HEK293 (cell line): ENCODE measurements around the gene ZNF79.

Experiments
- ATF2 ChIP-seq: fragments of 450-650 bp; formaldehyde crosslinking; IDR thresholded peaks from 2 replicates; pipeline ENCODE4 v1.5.1; 2016; ENCODE audit warnings: missing biosample characterization, missing genetic modification characterization, low read depth
- PRDM6 ChIP-seq: fragments of 450-650 bp; formaldehyde crosslinking; IDR thresholded peaks from 2 replicates; pipeline ENCODE4 v1.5.1; 2017; ENCODE audit warnings: missing biosample characterization, missing genetic modification characterization
- YY2 ChIP-seq: fragments of 450-650 bp; formaldehyde crosslinking; IDR thresholded peaks from 2 replicates; pipeline ENCODE4 v1.5.1; 2016; ENCODE audit warnings: missing biosample characterization, missing genetic modification characterization
- ZBTB49 ChIP-seq: fragments of 450-650 bp; formaldehyde crosslinking; IDR thresholded peaks from 2 replicates; pipeline ENCODE4 v1.5.1; 2016; ENCODE audit warnings: missing biosample characterization, missing genetic modification characterization, low read depth
- ZNF121 ChIP-seq: fragments of 450-650 bp; formaldehyde crosslinking; IDR thresholded peaks from 2 replicates; pipeline ENCODE4 v1.5.1; 2016; ENCODE audit warnings: missing biosample characterization, missing genetic modification characterization
- ZNF133 ChIP-seq: fragments of 450-650 bp; formaldehyde crosslinking; IDR thresholded peaks from 2 replicates; pipeline ENCODE4 v1.5.1; 2016; ENCODE audit warnings: missing biosample characterization, missing genetic modification characterization
- ZNF138 ChIP-seq: fragments of 450-650 bp; formaldehyde crosslinking; IDR thresholded peaks from 2 replicates; pipeline ENCODE4 v1.5.1; 2016; ENCODE audit warnings: missing biosample characterization, missing genetic modification characterization, borderline replicate concordance
- ZNF155 ChIP-seq: fragments of 450-650 bp; formaldehyde crosslinking; IDR thresholded peaks from 2 replicates; pipeline ENCODE4 v1.5.1; 2016; ENCODE audit warnings: missing biosample characterization, missing genetic modification characterization
- ZNF16 ChIP-seq: fragments of 450-650 bp; formaldehyde crosslinking; IDR thresholded peaks from 2 replicates; pipeline ENCODE4 v1.5.1; 2016; ENCODE audit warnings: low read depth, missing biosample characterization, missing genetic modification characterization
- ZNF19 ChIP-seq: fragments of 450-650 bp; formaldehyde crosslinking; IDR thresholded peaks from 2 replicates; pipeline ENCODE4; 2016; ENCODE audit warnings: missing biosample characterization, missing genetic modification characterization, low read depth
- ZNF202 ChIP-seq: fragments of 450-650 bp; formaldehyde crosslinking; IDR thresholded peaks from 2 replicates; pipeline ENCODE4 v1.5.1; 2016; ENCODE audit warnings: missing biosample characterization, missing genetic modification characterization, borderline replicate concordance
- ZNF211 ChIP-seq: fragments of 450-650 bp; formaldehyde crosslinking; IDR thresholded peaks from 2 replicates; pipeline ENCODE4 v1.5.1; 2016; ENCODE audit warnings: low read depth, missing biosample characterization, missing genetic modification characterization
- ZNF302 ChIP-seq: fragments of 450-650 bp; formaldehyde crosslinking; IDR thresholded peaks from 2 replicates; pipeline ENCODE4 v1.5.1; 2016; ENCODE audit warnings: missing biosample characterization, missing genetic modification characterization, low read depth
- ZNF324 ChIP-seq: fragments of 450-650 bp; formaldehyde crosslinking; IDR thresholded peaks from 2 replicates; pipeline ENCODE4 v1.5.1; 2016; ENCODE audit warnings: missing biosample characterization, missing genetic modification characterization
- ZNF335 ChIP-seq: fragments of 450-650 bp; formaldehyde crosslinking; conservative IDR thresholded peaks from 2 replicates; pipeline ENCODE4 v1.5.1; 2016; ENCODE audit warnings: missing biosample characterization, missing genetic modification characterization
- ZNF426 ChIP-seq: fragments of 450-650 bp; formaldehyde crosslinking; IDR thresholded peaks from 2 replicates; pipeline ENCODE4 v1.5.1; 2017; ENCODE audit warnings: missing biosample characterization, missing genetic modification characterization, mild to moderate bottlenecking, inconsistent platforms, moderate library complexity
- ZNF449 ChIP-seq: fragments of 450-650 bp; formaldehyde crosslinking; IDR thresholded peaks from 2 replicates; pipeline ENCODE4 v1.5.1; 2017; ENCODE audit warnings: missing biosample characterization, mild to moderate bottlenecking, missing genetic modification characterization, moderate library complexity
- ZNF548 ChIP-seq: fragments of 450-650 bp; formaldehyde crosslinking; IDR thresholded peaks from 2 replicates; pipeline ENCODE4 v1.5.1; 2016; ENCODE audit warnings: missing biosample characterization, missing genetic modification characterization
- ZNF610 ChIP-seq: fragments of 450-650 bp; formaldehyde crosslinking; IDR thresholded peaks from 2 replicates; pipeline ENCODE4 v1.5.1; 2016; ENCODE audit warnings: missing biosample characterization, missing genetic modification characterization, borderline replicate concordance
- ZNF624 ChIP-seq: fragments of 450-650 bp; formaldehyde crosslinking; IDR thresholded peaks from 2 replicates; pipeline ENCODE4 v1.5.1; 2017; ENCODE audit warnings: missing biosample characterization, missing genetic modification characterization
- ZNF768 ChIP-seq: fragments of 450-650 bp; formaldehyde crosslinking; IDR thresholded peaks from 2 replicates; pipeline ENCODE4 v1.5.1; 2018; ENCODE audit warnings: missing biosample characterization, mild to moderate bottlenecking, missing genetic modification characterization
- ZSCAN18 ChIP-seq: fragments of 450-650 bp; formaldehyde crosslinking; IDR thresholded peaks from 2 replicates; pipeline ENCODE4 v1.5.1; 2016; ENCODE audit warnings: missing biosample characterization, missing genetic modification characterization
- TF ChIP-seq, protein P1 (sequence below): fragments of 450-650 bp; formaldehyde crosslinking; IDR thresholded peaks from 2 replicates; pipeline ENCODE4 v1.5.1; 2017; ENCODE audit warnings: missing biosample characterization, missing genetic modification characterization
- TF ChIP-seq, protein P2 (sequence below): fragments of 450-650 bp; formaldehyde crosslinking; IDR thresholded peaks from 2 replicates; pipeline ENCODE4 v1.5.1; 2016; ENCODE audit warnings: missing biosample characterization, missing genetic modification characterization
- TF ChIP-seq, protein P3 (sequence below): fragments of 450-650 bp; formaldehyde crosslinking; IDR thresholded peaks from 2 replicates; pipeline ENCODE4 v1.5.1; 2016; ENCODE audit warnings: missing biosample characterization, missing genetic modification characterization

ZNF79 gene

GRCh38 chr9:127450830-127451607 is 26.8 kb downstream of the ZNF79 start, which contains the start of the genes LRSAM1 and RPL12 (continued):
- TF ChIP-seq, protein P1, sequence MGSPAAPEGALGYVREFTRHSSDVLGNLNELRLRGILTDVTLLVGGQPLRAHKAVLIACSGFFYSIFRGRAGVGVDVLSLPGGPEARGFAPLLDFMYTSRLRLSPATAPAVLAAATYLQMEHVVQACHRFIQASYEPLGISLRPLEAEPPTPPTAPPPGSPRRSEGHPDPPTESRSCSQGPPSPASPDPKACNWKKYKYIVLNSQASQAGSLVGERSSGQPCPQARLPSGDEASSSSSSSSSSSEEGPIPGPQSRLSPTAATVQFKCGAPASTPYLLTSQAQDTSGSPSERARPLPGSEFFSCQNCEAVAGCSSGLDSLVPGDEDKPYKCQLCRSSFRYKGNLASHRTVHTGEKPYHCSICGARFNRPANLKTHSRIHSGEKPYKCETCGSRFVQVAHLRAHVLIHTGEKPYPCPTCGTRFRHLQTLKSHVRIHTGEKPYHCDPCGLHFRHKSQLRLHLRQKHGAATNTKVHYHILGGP (tag by site-specific recombination), result no peak
- TF ChIP-seq ZNF449 (tag by site-specific recombination) (0 out of 2 replicates have a peak, but pooled peaks have one; percentile 50), ATF2 (tag by site-specific recombination) (peak; percentile 56), ZNF624 (tag by site-specific recombination) (peak; percentile 73; the same call in 1 of the 2 replicates), ZNF768 (0 out of 2 replicates have a peak, but pooled peaks have one; percentile 31), ZNF155 (tag by site-specific recombination) (no peak), ZNF610 (tag by site-specific recombination) (no peak), PRDM6 (no peak), ZNF138 (tag by site-specific recombination) (no peak), ZNF324 (peak; percentile 75), ZNF133 (tag by site-specific recombination) (no peak), ZNF202 (tag by site-specific recombination) (no peak), ZBTB49 (no peak), ZSCAN18 (no peak), ZNF302 (tag by site-specific recombination) (no peak), ZNF19 (tag by site-specific recombination) (no peak), ZNF16 (tag by site-specific recombination) (no peak), ZNF121 (tag by site-specific recombination) (peak; percentile 42; the same call in 1 of the 2 replicates), ZNF426 (tag by site-specific recombination) (0 out of 2 replicates have a peak, but pooled peaks have one; percentile 1), ZNF548 (no peak), YY2 (tag by site-specific recombination) (peak; percentile 82), ZNF335 (tag by site-specific recombination) (no peak), ZNF211 (tag by site-specific recombination) (no peak)
- TF ChIP-seq, protein P2, sequence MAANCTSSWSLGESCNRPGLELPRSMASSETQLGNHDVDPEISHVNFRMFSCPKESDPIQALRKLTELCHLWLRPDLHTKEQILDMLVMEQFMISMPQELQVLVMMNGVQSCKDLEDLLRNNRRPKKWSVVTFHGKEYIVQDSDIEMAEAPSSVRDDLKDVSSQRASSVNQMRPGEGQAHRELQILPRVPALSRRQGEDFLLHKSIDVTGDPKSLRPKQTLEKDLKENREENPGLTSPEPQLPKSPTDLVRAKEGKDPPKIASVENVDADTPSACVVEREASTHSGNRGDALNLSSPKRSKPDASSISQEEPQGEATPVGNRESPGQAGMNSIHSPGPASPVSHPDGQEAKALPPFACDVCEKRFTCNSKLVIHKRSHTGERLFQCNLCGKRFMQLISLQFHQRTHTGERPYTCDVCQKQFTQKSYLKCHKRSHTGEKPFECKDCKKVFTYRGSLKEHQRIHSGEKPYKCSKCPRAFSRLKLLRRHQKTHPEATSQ (tag by site-specific recombination), result 0 out of 2 replicates have a peak, but pooled peaks have one; percentile 44
- TF ChIP-seq, protein P3, sequence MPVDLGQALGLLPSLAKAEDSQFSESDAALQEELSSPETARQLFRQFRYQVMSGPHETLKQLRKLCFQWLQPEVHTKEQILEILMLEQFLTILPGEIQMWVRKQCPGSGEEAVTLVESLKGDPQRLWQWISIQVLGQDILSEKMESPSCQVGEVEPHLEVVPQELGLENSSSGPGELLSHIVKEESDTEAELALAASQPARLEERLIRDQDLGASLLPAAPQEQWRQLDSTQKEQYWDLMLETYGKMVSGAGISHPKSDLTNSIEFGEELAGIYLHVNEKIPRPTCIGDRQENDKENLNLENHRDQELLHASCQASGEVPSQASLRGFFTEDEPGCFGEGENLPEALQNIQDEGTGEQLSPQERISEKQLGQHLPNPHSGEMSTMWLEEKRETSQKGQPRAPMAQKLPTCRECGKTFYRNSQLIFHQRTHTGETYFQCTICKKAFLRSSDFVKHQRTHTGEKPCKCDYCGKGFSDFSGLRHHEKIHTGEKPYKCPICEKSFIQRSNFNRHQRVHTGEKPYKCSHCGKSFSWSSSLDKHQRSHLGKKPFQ, result no peak
